Ascending aorta (tissue), 2 donors: ENCODE measurements around the gene MLF2. TPM values are rescaled to one million over a fixed set of nuclear protein-coding genes. Genes with fewer than 3 reads are reported as not detected.
A peak's percentile ranks its signal among the peaks of the same experiment; 100 is the strongest.

ENCODE experiments used
- DNase-seq, 2 donors: peaks; one replicate each; pipeline ENCODE4 v3.0.0-alpha.2; 2019; ENCODE audit warnings: low spot score in 2 of 2
- H3K27ac ChIP-seq, 2 donors: fragments of 200-600 bp; sonication (generic); one replicate each; pipeline ENCODE4 v1.5.1; 2016 to 2017; ENCODE audit warnings: mild to moderate bottlenecking in 1 of 2
- H3K27me3 ChIP-seq: fragments of 200-600 bp; sonication (generic); one replicate; pipeline ENCODE4 v1.5.1; 2017
- H3K36me3 ChIP-seq, 2 donors: fragments of 200-600 bp; sonication (generic); one replicate each; pipeline ENCODE4 v1.5.1; 2016
- H3K4me1 ChIP-seq, 2 donors: fragments of 200-600 bp; sonication (generic); one replicate each; pipeline ENCODE4 v1.5.1; 2016 to 2017; ENCODE audit warnings: mild to moderate bottlenecking in 1 of 2
- H3K4me3 ChIP-seq, 2 donors: fragments of 200-600 bp; sonication (generic); one replicate each; pipeline ENCODE4 v1.5.1; 2016 to 2017; ENCODE audit warnings: mild to moderate bottlenecking in 1 of 2
- H3K9me3 ChIP-seq, 2 donors: fragments of 200-600 bp; sonication (generic); one replicate each; pipeline ENCODE4 v1.5.1; 2016
- CTCF ChIP-seq, 3 experiments: fragments of 200-600 bp in 2 of 3; fragments of 450-650 bp in 1 of 3; sonication (generic) in 2 of 3; IDR thresholded peaks; one replicate each; pipeline ENCODE4 v1.5.1; 2016 to 2019; ENCODE audit warnings: antibody characterized with exemption in 3 of 3, mild to moderate bottlenecking in 1 of 3, moderate library complexity in 1 of 3
- intact Hi-C: fragments of 100-400 bp; cut with DNase I; formaldehyde crosslinking; loops from one replicate; pipeline ENCODE4 v1.15.1; 2023
- total RNA-seq: library from RNA; depleted of rRNA; stranded (reverse); fragments of >200 nt; gene quantifications from one replicate; pipeline ENCODE4 v1.1.0, GENCODE V29; 2016

Gene MLF2
- total RNA-seq, 1 donor from 2014 or later = 145 TPM

- no peaks in the 10 kb centered on the region for H3K27me3 ChIP-seq
- intact Hi-C loops = no loop called here
- H3K4me3 ChIP-seq = no peak overlapping the region
- no peak for DNase-seq
- H3K9me3 ChIP-seq = no peaks in the 10 kb centered on the region
- H3K4me1 ChIP-seq = peaks cover 7% of the 10 kb centered on the region in 2 donors
- no peak overlapping the region for H3K27ac ChIP-seq
- no peaks in the 10 kb centered on the region for H3K36me3 ChIP-seq
- TF ChIP-seq CTCF (IDR thresholded peaks at IDR 0.05) = no peak
Observed at GRCh38 chr12:6780573-6780972, 27.6 kb upstream of the MLF2 start.

- H3K9me3 ChIP-seq = no peaks in the 10 kb centered on the region
- no peak for DNase-seq
- no peak for TF ChIP-seq CTCF (IDR thresholded peaks at IDR 0.05)
- H3K27me3 ChIP-seq = no peaks in the 10 kb centered on the region
- intact Hi-C loops = loop anchor here (1.0 to 2.0 kb wide), 4 partner anchors 27 to 163 kb away; partner anchors contain the start of gene MLF2
- H3K4me1 ChIP-seq = peaks cover 7% of the 10 kb centered on the region in 2 donors
- H3K27ac ChIP-seq = no peak overlapping the region
- no peak overlapping the region for H3K4me3 ChIP-seq
- H3K36me3 ChIP-seq = no peaks in the 10 kb centered on the region
Observed at GRCh38 chr12:6779708-6780432, 26.9 kb upstream of the MLF2 start.

- H3K27me3 ChIP-seq = no peaks in the 10 kb centered on the region
- H3K4me1 ChIP-seq = peaks cover 7% of the 10 kb centered on the region in 2 donors
- H3K36me3 ChIP-seq = no peaks in the 10 kb centered on the region
- H3K9me3 ChIP-seq = no peaks in the 10 kb centered on the region
- peak; percentile 93 to 97 (median 95) for TF ChIP-seq CTCF (IDR thresholded peaks at IDR 0.05)
- H3K4me3 ChIP-seq = peak overlapping the region; percentile 45 to 72
- H3K27ac ChIP-seq = peak overlapping the region; percentile 35 to 77
- DNase-seq = peak; percentile 82 to 97
- intact Hi-C loops = loop anchor here (1.0 to 2.0 kb wide), 5 partner anchors 12 to 162 kb away; partner anchors contain the start of gene MLF2
Observed at GRCh38 chr12:6778574-6779550, 25.9 kb upstream of the MLF2 start.

- H3K36me3 ChIP-seq = no peaks in the 10 kb centered on the region
- peak overlapping the region; percentile 35 to 77 for H3K27ac ChIP-seq
- H3K4me3 ChIP-seq = peak overlapping the region; percentile 45 to 72
- H3K4me1 ChIP-seq = peaks cover 7% of the 10 kb centered on the region in 2 donors
- intact Hi-C loops = loop anchor here (1.0 to 2.0 kb wide), 3 partner anchors 11 to 161 kb away; no protein-coding TSS in a partner anchor
- DNase-seq = no peak
- H3K27me3 ChIP-seq = no peaks in the 10 kb centered on the region
- no peaks in the 10 kb centered on the region for H3K9me3 ChIP-seq
- no peak for TF ChIP-seq CTCF (IDR thresholded peaks at IDR 0.05)
Observed at GRCh38 chr12:6778217-6778573, 25.3 kb upstream of the MLF2 start.

- Histone ChIP-seq H3K4me3 (no peak overlapping the region), H3K27me3 (no peaks in the 10 kb centered on the region), H3K9me3 (no peaks in the 10 kb centered on the region), H3K36me3 (no peaks in the 10 kb centered on the region), H3K4me1 (peaks cover 7% of the 10 kb centered on the region in 2 donors), H3K27ac (no peak overlapping the region)
- no peak for TF ChIP-seq CTCF (IDR thresholded peaks at IDR 0.05)
- DNase-seq = no peak
- intact Hi-C loops = no loop called here
Observed at GRCh38 chr12:6777386-6777785, 24.4 kb upstream of the MLF2 start.
